DOHH2 (cell line): ENCODE measurements around the gene USP48.

Experiments
- CTCF ChIP-seq: fragments of 200-600 bp; sonication (generic); IDR thresholded peaks from one replicate; pipeline ENCODE4 v1.5.1; 2014; ENCODE audit warnings: antibody characterized with exemption, mild to moderate bottlenecking, low read depth, low read length; ENCODE audit not compliant: poor library complexity, severe bottlenecking
- EZH2phosphoT487 ChIP-seq: fragments of 200-600 bp; sonication (generic); IDR thresholded peaks from 2 replicates; pipeline ENCODE4 v1.6.1; 2017; ENCODE audit warnings: borderline replicate concordance, mild to moderate bottlenecking, antibody characterized with exemption, low read length, moderate library complexity, mixed read lengths

- TF ChIP-seq CTCF (no peak), EZH2phosphoT487 (no peak)
These were observed 58.9 kb downstream of the USP48 start for GRCh38 chr1:21724098-21724497.
